Measurements from ENCODE around the gene CYP1A2.

GRCh38 chr15:74750751-74751150 lies 2.1 kb downstream of the CYP1A2 start:
- no peak for TF ChIP-seq CTCF (IDR thresholded peaks at IDR 0.05)
- no peak for TF ChIP-seq POLR2A (IDR thresholded peaks at IDR 0.05)
- no peak for TF ChIP-seq POLR2AphosphoS5 (IDR thresholded peaks at IDR 0.05)
- TF ChIP-seq EP300 (IDR thresholded peaks at IDR 0.05), result no peak

All from upper lobe of left lung (tissue), 4 donors.